ENCODE measurements around the gene TRIM42.

The TRIM42 gene

GRCh38 chr3:140723576-140723975 lies 45.7 kb downstream of the TRIM42 start:
- no peak overlapping the region for H2BK15ac ChIP-seq (ENCODE audit: low read length)
- H2BK12ac ChIP-seq (ENCODE audit: low read length) = no peak overlapping the region
- no peak overlapping the region for H3K18ac ChIP-seq (ENCODE audit: low read length)
- H3K27ac ChIP-seq (replicated peaks; ENCODE audit: low read length) = no peak overlapping the region
- no peak overlapping the region for H2BK120ac ChIP-seq (ENCODE audit: low read depth, low read length)
- H3K4me2 ChIP-seq (ENCODE audit: insufficient read depth, low read length, poor library complexity, severe bottlenecking) = no peak overlapping the region
- no peaks in the 10 kb centered on the region for H3K4me1 ChIP-seq (ENCODE audit: control insufficient read depth in 2 of 2, insufficient read depth in 1 of 2, low read depth in 1 of 2, low read length in 2 of 2)
- no peak overlapping the region for H2AFZ ChIP-seq (ENCODE audit: low read length)
- no peak overlapping the region for H4K8ac ChIP-seq (ENCODE audit: low read depth, low read length)
- no peak overlapping the region for H3K23ac ChIP-seq (ENCODE audit: low read depth, low read length, poor library complexity)
- H3K79me1 ChIP-seq (ENCODE audit: low read depth, low read length) = no peaks in the 10 kb centered on the region
- no peaks in the 10 kb centered on the region for H3K36me3 ChIP-seq (replicated peaks in 1 of 2; ENCODE audit: control insufficient read depth in 2 of 2, insufficient read depth in 2 of 2, low read length in 2 of 2)
- no peak overlapping the region for H3K14ac ChIP-seq (ENCODE audit: low read length)
- H3K9me3 ChIP-seq (replicated peaks in 1 of 2; ENCODE audit: control insufficient read depth in 2 of 2, insufficient read depth in 1 of 2, low read depth in 1 of 2, low read length in 2 of 2) = no peaks in the 10 kb centered on the region
- no peak overlapping the region for H4K91ac ChIP-seq (ENCODE audit: low read depth, low read length, poor library complexity)
- no peak overlapping the region for H3K4ac ChIP-seq (ENCODE audit: low read length)
- DNase-seq (ENCODE audit: low spot score) = no peak
- no CpG with 5 or more reads among the region's 3 CpGs for WGBS, 2 donors (ENCODE audit: extremely low coverage in 2 of 2, insufficient read length in 2 of 2, insufficient replicate concordance in 1 of 2)
- H2BK5ac ChIP-seq (ENCODE audit: low read length) = no peak overlapping the region
- no peaks in the 10 kb centered on the region for H3K27me3 ChIP-seq (ENCODE audit: control insufficient read depth in 3 of 3, insufficient read depth in 3 of 3, low read depth in 1 of 3, low read length in 3 of 3)
- H3K4me3 ChIP-seq (ENCODE audit: low read length in 2 of 2) = no peak overlapping the region
- H3K9ac ChIP-seq (ENCODE audit: low read depth, low read length, poor library complexity) = no peak overlapping the region
- H2AK5ac ChIP-seq (ENCODE audit: low read depth, low read length) = no peak overlapping the region

GRCh38 chr3:140724856-140725812 lies 47.3 kb downstream of the TRIM42 start:
- WGBS, 2 donors (ENCODE audit: extremely low coverage in 2 of 2, insufficient read length in 2 of 2, insufficient replicate concordance in 1 of 2) = no CpG with 5 or more reads among the region's 4 CpGs
- H3K9ac ChIP-seq (ENCODE audit: low read depth, low read length, poor library complexity) = no peak overlapping the region
- no peaks in the 10 kb centered on the region for H3K4me1 ChIP-seq (ENCODE audit: control insufficient read depth in 2 of 2, insufficient read depth in 1 of 2, low read depth in 1 of 2, low read length in 2 of 2)

GRCh38 chr3:140726066-140726465 lies 48.2 kb downstream of the TRIM42 start:
- no peak overlapping the region for H2BK15ac ChIP-seq (ENCODE audit: low read length)
- DNase-seq (ENCODE audit: low spot score) = no peak
- H3K9ac ChIP-seq (ENCODE audit: low read depth, low read length, poor library complexity) = no peak overlapping the region

More at GRCh38 chr3:140724856-140725812, 47.3 kb downstream of the TRIM42 start:
- no peak overlapping the region for H3K4me2 ChIP-seq (ENCODE audit: insufficient read depth, low read length, poor library complexity, severe bottlenecking)
- H4K91ac ChIP-seq (ENCODE audit: low read depth, low read length, poor library complexity) = no peak overlapping the region
- no peak overlapping the region for H2AFZ ChIP-seq (ENCODE audit: low read length)
- no peak overlapping the region for H3K4me3 ChIP-seq (ENCODE audit: low read length in 2 of 2)
- no peak overlapping the region for H3K27ac ChIP-seq (replicated peaks; ENCODE audit: low read length)
- no peak overlapping the region for H2BK120ac ChIP-seq (ENCODE audit: low read depth, low read length)
- H2BK12ac ChIP-seq (ENCODE audit: low read length) = no peak overlapping the region
- no peaks in the 10 kb centered on the region for H3K9me3 ChIP-seq (replicated peaks in 1 of 2; ENCODE audit: control insufficient read depth in 2 of 2, insufficient read depth in 1 of 2, low read depth in 1 of 2, low read length in 2 of 2)
- no peak for DNase-seq (ENCODE audit: low spot score)
- no peaks in the 10 kb centered on the region for H3K79me1 ChIP-seq (ENCODE audit: low read depth, low read length)
- H3K27me3 ChIP-seq (ENCODE audit: control insufficient read depth in 3 of 3, insufficient read depth in 3 of 3, low read depth in 1 of 3, low read length in 3 of 3) = no peaks in the 10 kb centered on the region
- H2BK15ac ChIP-seq (ENCODE audit: low read length) = no peak overlapping the region
- no peak overlapping the region for H2BK5ac ChIP-seq (ENCODE audit: low read length)
- H4K8ac ChIP-seq (ENCODE audit: low read depth, low read length) = no peak overlapping the region
- H3K36me3 ChIP-seq (replicated peaks in 1 of 2; ENCODE audit: control insufficient read depth in 2 of 2, insufficient read depth in 2 of 2, low read length in 2 of 2) = no peaks in the 10 kb centered on the region
- no peak overlapping the region for H3K18ac ChIP-seq (ENCODE audit: low read length)
- no peak overlapping the region for H3K23ac ChIP-seq (ENCODE audit: low read depth, low read length, poor library complexity)
- no peak overlapping the region for H2AK5ac ChIP-seq (ENCODE audit: low read depth, low read length)
- H3K14ac ChIP-seq (ENCODE audit: low read length) = no peak overlapping the region
- H3K4ac ChIP-seq (ENCODE audit: low read length) = no peak overlapping the region

GRCh38 chr3:140727886-140728285 lies 50.0 kb downstream of the TRIM42 start:
- Histone ChIP-seq H3K4me2 (ENCODE audit: insufficient read depth, low read length, poor library complexity, severe bottlenecking) (no peak overlapping the region), H2AFZ (ENCODE audit: low read length) (no peak overlapping the region), H3K4ac (ENCODE audit: low read length) (no peak overlapping the region), H4K91ac (ENCODE audit: low read depth, low read length, poor library complexity) (no peak overlapping the region), H3K27me3 (ENCODE audit: control insufficient read depth in 3 of 3, insufficient read depth in 3 of 3, low read depth in 1 of 3, low read length in 3 of 3) (peaks cover 0 to 4% (median 0%) of the 10 kb centered on the region in 3 experiments), H3K23ac (ENCODE audit: low read depth, low read length, poor library complexity) (no peak overlapping the region), H3K14ac (ENCODE audit: low read length) (no peak overlapping the region), H2BK15ac (ENCODE audit: low read length) (no peak overlapping the region), H2BK120ac (ENCODE audit: low read depth, low read length) (no peak overlapping the region), H2BK5ac (ENCODE audit: low read length) (no peak overlapping the region), H2BK12ac (ENCODE audit: low read length) (no peak overlapping the region), H3K9ac (ENCODE audit: low read depth, low read length, poor library complexity) (no peak overlapping the region), H3K4me1 (ENCODE audit: control insufficient read depth in 2 of 2, insufficient read depth in 1 of 2, low read depth in 1 of 2, low read length in 2 of 2) (no peaks in the 10 kb centered on the region), H3K4me3 (ENCODE audit: low read length in 2 of 2) (no peak overlapping the region), H3K36me3 (replicated peaks in 1 of 2; ENCODE audit: control insufficient read depth in 2 of 2, insufficient read depth in 2 of 2, low read length in 2 of 2) (no peaks in the 10 kb centered on the region), H3K79me1 (ENCODE audit: low read depth, low read length) (no peaks in the 10 kb centered on the region), H2AK5ac (ENCODE audit: low read depth, low read length) (no peak overlapping the region), H3K27ac (replicated peaks; ENCODE audit: low read length) (no peak overlapping the region), H3K18ac (ENCODE audit: low read length) (no peak overlapping the region), H4K8ac (ENCODE audit: low read depth, low read length) (no peak overlapping the region), H3K9me3 (replicated peaks in 1 of 2; ENCODE audit: control insufficient read depth in 2 of 2, insufficient read depth in 1 of 2, low read depth in 1 of 2, low read length in 2 of 2) (no peaks in the 10 kb centered on the region)
- WGBS, 2 donors (ENCODE audit: extremely low coverage in 2 of 2, insufficient read length in 2 of 2, insufficient replicate concordance in 1 of 2) = no CpG with 5 or more reads among the region's 4 CpGs
- no peak for DNase-seq (ENCODE audit: low spot score)

More at GRCh38 chr3:140726066-140726465, 48.2 kb downstream of the TRIM42 start:
- Histone ChIP-seq H2BK120ac (ENCODE audit: low read depth, low read length) (no peak overlapping the region), H4K8ac (ENCODE audit: low read depth, low read length) (no peak overlapping the region), H3K79me1 (ENCODE audit: low read depth, low read length) (no peaks in the 10 kb centered on the region), H2BK12ac (ENCODE audit: low read length) (no peak overlapping the region), H2BK5ac (ENCODE audit: low read length) (no peak overlapping the region), H3K27me3 (ENCODE audit: control insufficient read depth in 3 of 3, insufficient read depth in 3 of 3, low read depth in 1 of 3, low read length in 3 of 3) (peaks cover 0 to 2% (median 0%) of the 10 kb centered on the region in 3 experiments), H2AFZ (ENCODE audit: low read length) (no peak overlapping the region), H3K14ac (ENCODE audit: low read length) (no peak overlapping the region), H3K27ac (replicated peaks; ENCODE audit: low read length) (no peak overlapping the region), H3K4ac (ENCODE audit: low read length) (no peak overlapping the region), H3K4me2 (ENCODE audit: insufficient read depth, low read length, poor library complexity, severe bottlenecking) (no peak overlapping the region), H4K91ac (ENCODE audit: low read depth, low read length, poor library complexity) (no peak overlapping the region), H3K23ac (ENCODE audit: low read depth, low read length, poor library complexity) (no peak overlapping the region), H3K4me1 (ENCODE audit: control insufficient read depth in 2 of 2, insufficient read depth in 1 of 2, low read depth in 1 of 2, low read length in 2 of 2) (no peaks in the 10 kb centered on the region), H3K36me3 (replicated peaks in 1 of 2; ENCODE audit: control insufficient read depth in 2 of 2, insufficient read depth in 2 of 2, low read length in 2 of 2) (no peaks in the 10 kb centered on the region), H2AK5ac (ENCODE audit: low read depth, low read length) (no peak overlapping the region), H3K4me3 (ENCODE audit: low read length in 2 of 2) (no peak overlapping the region), H3K9me3 (replicated peaks in 1 of 2; ENCODE audit: control insufficient read depth in 2 of 2, insufficient read depth in 1 of 2, low read depth in 1 of 2, low read length in 2 of 2) (no peaks in the 10 kb centered on the region), H3K18ac (ENCODE audit: low read length) (no peak overlapping the region)
- no CpG with 5 or more reads among the region's 1 CpG for WGBS, 2 donors (ENCODE audit: extremely low coverage in 2 of 2, insufficient read length in 2 of 2, insufficient replicate concordance in 1 of 2)
